Thyroid gland (tissue), 4 donors: ENCODE measurements around the gene TSPYL6.

Source experiments
- POLR2A ChIP-seq, 2 donors: fragments of 450-650 bp; IDR thresholded peaks; one replicate each; pipeline ENCODE4 v1.6.1; 2017; ENCODE audit warnings: antibody characterized with exemption in 2 of 2, mild to moderate bottlenecking in 2 of 2, moderate library complexity in 1 of 2
- TF ChIP-seq, protein P1 (sequence below), 6 experiments: fragments of 200-600 bp in 3 of 6; fragments of 450-650 bp in 3 of 6; sonication (generic) in 3 of 6; IDR thresholded peaks; one replicate each; pipeline ENCODE4 v1.5.1; 2016 to 2019; ENCODE audit warnings: antibody characterized with exemption in 6 of 6, mild to moderate bottlenecking in 2 of 6, inconsistent platforms in 1 of 6, moderate library complexity in 1 of 6

DNA sequence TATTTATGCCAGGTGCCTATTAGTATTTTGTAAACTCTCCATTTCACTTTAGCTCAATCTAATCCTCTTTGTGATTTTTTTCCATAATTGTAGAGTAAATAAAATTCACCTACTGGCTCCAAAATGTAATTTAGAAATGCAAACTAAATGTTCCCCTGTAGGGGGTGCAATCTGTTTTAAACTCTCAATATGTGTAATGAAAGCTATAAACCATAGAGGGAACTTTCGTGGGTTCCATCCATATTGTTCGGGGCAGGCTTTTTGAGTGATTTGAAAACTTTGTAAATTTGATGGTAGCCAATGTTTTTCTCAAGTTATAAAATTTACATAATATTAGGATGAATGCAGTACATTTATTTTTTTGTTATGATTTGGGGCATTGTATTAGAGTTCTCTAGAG lies 49.4 kb downstream of the TSPYL6 start:
- TF ChIP-seq, protein P1, sequence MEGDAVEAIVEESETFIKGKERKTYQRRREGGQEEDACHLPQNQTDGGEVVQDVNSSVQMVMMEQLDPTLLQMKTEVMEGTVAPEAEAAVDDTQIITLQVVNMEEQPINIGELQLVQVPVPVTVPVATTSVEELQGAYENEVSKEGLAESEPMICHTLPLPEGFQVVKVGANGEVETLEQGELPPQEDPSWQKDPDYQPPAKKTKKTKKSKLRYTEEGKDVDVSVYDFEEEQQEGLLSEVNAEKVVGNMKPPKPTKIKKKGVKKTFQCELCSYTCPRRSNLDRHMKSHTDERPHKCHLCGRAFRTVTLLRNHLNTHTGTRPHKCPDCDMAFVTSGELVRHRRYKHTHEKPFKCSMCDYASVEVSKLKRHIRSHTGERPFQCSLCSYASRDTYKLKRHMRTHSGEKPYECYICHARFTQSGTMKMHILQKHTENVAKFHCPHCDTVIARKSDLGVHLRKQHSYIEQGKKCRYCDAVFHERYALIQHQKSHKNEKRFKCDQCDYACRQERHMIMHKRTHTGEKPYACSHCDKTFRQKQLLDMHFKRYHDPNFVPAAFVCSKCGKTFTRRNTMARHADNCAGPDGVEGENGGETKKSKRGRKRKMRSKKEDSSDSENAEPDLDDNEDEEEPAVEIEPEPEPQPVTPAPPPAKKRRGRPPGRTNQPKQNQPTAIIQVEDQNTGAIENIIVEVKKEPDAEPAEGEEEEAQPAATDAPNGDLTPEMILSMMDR (IDR thresholded peaks at IDR 0.05) = peak in 4 of 6 experiments; percentile 43 to 78 (median 68)
- TF ChIP-seq POLR2A (IDR thresholded peaks at IDR 0.05) = no peak
